Measurements from ENCODE around the gene MYH1.

MYH1 gene

DNA sequence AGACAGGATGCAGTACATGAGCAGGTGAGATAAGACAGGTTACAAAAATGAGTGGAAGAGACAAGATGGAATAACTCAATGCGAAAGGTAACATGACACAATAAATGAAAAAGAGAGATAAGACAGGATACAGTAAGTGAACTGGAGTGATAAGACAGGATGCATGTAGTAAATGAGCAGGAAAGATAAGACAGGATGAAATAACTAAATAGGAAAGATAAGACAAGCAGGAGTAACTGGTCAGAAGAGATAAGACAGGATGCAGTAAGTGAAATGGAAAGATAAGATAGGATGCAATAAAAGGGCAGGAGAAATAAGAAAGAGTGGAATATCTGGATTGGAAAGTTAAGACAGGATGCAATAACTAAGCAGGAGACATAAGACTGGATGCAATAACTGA is 40.6 kb downstream of the MYH1 start:
- no peak for DNase-seq

DNA sequence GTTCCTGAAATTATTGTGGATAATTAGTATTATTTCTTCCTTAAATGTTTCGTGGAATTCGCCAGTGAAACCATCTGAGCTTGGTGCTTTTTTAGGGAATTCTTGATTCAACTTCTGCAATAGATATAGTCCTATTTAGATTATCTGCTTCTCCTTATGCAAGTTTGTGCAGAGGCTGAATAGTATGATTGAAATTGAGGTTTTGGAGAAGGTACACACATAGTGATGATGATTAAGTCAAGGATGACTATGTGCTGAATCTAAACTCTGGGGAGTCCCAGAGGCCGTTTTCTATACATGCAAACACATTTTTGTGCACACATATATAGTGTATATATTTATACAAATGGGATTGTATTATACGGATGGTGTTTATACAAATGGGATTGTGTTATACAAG is 43.8 kb downstream of the MYH1 start:
- DNase-seq, result no peak

DNA sequence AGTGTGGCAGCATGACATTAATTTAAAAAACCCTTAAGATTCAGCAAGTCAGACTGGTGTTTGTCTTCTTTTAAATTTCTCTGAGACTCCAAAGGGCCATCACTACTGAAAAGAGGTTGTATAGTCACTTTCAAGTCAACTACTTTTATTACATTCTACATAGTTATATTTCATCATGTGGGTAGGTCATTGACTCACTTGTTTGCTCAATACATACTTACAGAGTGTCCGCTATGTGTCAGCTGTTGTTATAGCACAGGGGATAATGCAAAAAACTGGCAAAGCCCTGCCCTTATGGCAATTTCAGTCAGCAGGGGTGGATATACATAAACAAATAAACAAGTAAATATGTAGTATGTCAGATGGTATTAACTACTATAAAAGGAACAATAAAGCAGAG is 46.5 kb downstream of the MYH1 start:
- no peak for DNase-seq

DNA sequence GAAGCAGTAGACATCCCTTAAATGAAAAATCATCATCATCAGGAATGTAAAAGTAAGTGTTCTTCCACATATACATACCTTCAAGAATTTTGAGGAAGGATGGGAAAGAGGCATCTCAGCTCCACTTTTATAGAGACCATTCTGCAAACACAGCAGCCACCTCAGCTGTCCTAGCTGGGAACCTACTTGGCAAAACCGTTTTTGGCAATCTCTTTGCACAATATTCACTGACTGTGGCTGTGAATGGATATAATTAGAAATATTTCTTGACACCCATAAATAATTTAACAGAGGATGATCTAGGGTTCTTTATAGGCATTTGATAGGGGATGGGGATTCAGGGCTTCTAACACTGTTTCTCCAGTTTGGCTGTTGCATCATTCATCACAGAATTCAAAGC is 48.9 kb downstream of the MYH1 start, which contains the start of gene MYH4:
Gene MYH4 (minus strand): TSS at position 101 of the 400 bp plus-strand sequence. CDS start 2,814 bp downstream, outside the sequence.
- no peak for DNase-seq

DNA sequence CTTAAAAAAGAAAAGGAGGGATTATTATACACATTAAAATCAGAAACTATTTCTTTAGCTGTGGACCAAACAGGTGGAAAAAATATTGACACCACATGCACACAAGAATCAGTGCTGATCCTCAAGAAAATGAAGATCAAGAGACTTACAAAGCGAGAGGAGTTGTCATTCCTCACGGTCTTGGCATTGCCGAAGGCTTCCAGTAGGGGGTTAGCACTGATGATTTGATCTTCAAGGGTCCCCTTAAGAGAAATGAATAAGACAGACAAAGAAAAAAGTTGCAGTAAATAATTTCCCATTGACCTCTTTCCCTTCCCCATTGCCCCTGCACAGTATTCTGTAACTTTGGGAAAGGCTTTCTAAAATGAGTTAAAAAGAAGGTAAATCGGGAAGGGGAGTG is 54.9 kb downstream of the MYH1 start:
- DNase-seq, result no peak

DNA sequence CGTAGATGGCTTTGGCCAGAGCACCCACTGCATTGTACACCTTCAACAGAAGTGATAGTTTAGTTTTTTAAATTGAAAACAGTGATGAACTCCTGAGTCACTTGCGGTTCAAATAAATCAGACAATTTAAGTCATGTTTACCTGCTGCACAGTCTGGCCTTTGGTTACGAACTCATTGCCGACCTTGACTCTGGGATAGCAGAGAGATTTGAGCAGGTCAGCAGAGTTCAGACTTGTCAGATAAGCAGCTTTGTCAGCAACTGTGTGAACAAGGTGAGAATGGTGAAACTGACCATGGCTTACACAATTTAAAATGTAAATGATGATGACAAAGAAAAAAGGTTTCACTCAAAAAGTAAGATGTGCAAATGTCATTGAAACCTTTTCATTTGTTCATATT is 58.3 kb downstream of the MYH1 start:
- DNase-seq, result no peak

DNA sequence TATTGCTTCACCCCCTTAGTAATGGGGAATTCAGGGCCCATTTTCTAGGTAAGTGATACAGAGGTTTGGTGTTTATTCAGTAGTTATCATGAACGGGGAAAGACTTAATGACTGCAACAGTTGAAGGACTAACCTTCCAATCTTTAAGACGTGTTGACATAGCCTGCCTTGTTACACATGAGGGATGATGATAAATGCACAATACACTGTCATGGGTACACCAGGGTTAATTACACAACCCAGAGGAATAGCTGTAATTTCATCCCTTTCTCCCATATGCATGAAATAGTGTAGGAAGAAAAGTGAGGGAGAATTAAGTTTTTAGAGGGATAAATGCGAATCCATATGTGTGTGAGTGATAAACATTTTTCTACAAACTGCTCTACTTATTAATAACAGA is 59.6 kb downstream of the MYH1 start:
- DNase-seq, result no peak

DNA sequence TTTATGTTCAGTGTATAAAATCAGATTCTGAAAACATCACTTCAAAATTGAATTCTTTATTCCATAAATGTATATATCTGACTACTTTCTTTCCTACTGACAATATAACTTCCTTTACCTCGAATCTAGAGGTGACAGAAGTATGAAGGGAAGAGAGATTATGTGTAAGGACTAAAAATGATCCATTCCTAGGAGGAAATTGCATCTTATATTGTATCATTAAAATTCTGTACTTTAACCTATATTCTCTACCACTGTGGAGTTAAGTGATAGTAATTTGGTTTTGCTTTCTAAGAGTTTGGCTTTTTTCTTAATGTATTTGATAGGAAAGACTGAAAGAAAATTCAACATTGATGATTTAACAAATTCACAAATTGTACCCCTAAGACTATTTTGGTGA is 60.4 kb downstream of the MYH1 start:
- DNase-seq, result no peak

DNA sequence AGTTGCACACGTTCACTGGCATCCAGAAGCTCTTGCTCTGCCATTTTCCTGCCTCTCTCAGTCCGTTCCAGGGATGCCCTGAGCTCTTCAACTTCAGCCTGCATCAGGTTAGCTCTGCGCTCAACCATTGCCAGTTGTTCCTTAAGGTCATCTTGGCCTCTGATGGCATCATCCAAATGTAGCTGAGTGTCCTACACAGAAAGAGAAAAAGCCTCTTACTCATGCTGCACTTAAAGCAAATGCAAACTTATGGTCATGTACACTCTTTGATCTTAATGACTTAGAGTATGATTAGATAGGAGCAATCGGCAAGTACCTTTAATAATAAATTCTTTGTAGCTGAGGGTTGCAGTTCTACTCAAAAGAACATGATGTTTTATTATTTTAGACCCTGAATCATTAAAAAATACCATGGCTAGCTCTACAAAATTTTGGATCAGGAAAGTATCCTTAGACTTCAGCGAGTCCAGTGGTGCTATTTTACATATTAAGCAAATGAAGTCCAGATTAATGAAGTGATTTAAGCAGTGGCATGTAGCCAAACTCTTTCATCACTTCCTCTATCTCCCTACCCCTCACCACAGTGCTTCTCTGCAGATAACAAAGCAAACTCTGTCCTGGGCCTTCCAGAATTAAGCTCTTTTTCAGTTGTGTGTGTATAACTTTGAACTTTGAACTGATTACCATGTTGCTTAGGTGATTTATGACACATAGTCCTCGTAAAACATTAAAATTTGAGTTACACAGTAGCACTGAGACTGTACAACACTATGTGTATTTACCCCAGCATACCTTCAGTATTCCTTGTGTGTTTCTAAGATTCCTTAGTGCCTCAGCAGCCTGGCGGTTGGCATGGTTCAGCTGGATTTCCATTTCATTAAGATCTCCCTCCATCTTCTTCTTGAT is 71.1 kb downstream of the MYH1 start:
- DNase-seq, result no peak

All from CD4-positive, alpha-beta T cell treated with Interleukin-4 for 4 hours (primary cell).